SJSA1 (cell line): Measurements from ENCODE around the gene HERC3. TPM values are rescaled to one million over a fixed set of nuclear protein-coding genes. Genes with fewer than 3 reads are reported as not detected.
"Not testable (repeated sequence)": the region's sequence is repeated elsewhere in the genome, so short reads cannot be mapped to it uniquely, and the experiment has no call there.

Experiments used
- DNase-seq, 2 experiments: peaks; one replicate each; pipeline ENCODE4 v3.0.0-alpha.2; 2015 to 2020; ENCODE audit warnings: low spot score in 2 of 2, low read depth in 1 of 2
- H3K27ac ChIP-seq: fragments of 250-450 bp; sonication (Bioruptor Pico); 2 replicates; pipeline ENCODE4 v1.5.1; 2020; ENCODE audit warnings: mild to moderate bottlenecking, moderate library complexity
- H3K27me3 ChIP-seq: fragments of 250-450 bp; sonication (Bioruptor Pico); replicated peaks from 2 replicates; pipeline ENCODE4 v1.5.1; 2020; ENCODE audit warnings: mild to moderate bottlenecking, moderate library complexity
- H3K36me3 ChIP-seq: fragments of 250-450 bp; sonication (Bioruptor Pico); 2 replicates; pipeline ENCODE4 v1.5.1; 2020; ENCODE audit warnings: mild to moderate bottlenecking
- H3K4me1 ChIP-seq: fragments of 250-450 bp; sonication (Bioruptor Pico); replicated peaks from 2 replicates; pipeline ENCODE4 v1.6.1; 2021; ENCODE audit warnings: mild to moderate bottlenecking
- H3K4me3 ChIP-seq: fragments of 250-450 bp; sonication (Bioruptor Pico); 2 replicates; pipeline ENCODE4 v1.5.1; 2020; ENCODE audit warnings: mild to moderate bottlenecking
- H3K9me3 ChIP-seq: fragments of 250-450 bp; sonication (Bioruptor Pico); replicated peaks from 2 replicates; pipeline ENCODE4 v1.5.1; 2020; ENCODE audit warnings: mild to moderate bottlenecking
- total RNA-seq: library from RNA; depleted of rRNA; stranded (reverse); fragments of >200 nt; shearing (Covaris generic); gene quantifications from 2 replicates; pipeline ENCODE4 v1.2.3, GENCODE V29; 2014

The HERC3 gene
- total RNA-seq, 1 experiment from 2014 or later: 10.2 TPM

DNA sequence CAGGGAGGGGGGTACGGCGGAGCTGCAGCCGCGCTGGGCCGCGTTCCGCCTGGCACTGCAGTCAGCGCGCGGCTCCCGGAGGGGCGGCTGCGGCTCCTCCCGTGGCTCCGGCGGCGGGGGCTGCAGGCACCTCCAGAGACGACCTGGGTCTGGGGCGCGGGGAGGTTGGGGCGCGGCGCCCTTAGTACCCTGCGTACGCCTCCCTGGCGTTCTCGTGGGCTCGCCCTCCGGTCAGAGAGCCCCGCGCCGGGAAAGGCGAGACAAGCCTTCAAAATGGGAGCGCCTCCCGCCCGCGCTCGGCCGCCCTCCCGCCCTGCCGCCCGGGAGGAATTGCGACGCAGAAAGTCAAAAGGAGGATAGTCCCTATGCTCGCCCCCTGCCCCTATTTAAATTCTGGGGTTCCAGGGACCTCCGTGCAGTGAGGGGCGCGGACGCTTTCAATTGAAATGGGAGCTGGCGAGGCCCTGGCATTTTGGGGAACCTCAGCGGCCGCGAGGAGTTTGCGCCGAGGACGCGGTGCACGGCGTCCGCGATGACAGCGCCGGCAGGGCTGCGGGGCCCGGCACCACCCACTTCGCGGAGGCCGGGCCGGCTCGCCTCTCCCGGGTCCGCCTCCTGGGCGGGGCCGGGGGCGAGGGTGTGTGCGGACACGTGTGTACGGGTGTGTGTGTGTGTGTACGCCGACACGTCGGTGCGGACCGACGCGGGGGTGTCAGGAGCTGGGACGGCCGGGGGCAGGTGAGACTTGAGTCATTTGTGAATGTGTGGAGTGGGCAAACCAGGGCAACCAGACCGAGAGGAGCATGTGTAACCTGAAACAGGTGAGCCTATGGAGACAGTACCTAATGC, 544 bp downstream of the HERC3 start:
- H3K4me3 ChIP-seq: peak overlapping the region; percentile 74
- peak overlapping the region; percentile 25; the same call in 1 of the 2 replicates for H3K27ac ChIP-seq
- DNase-seq: peak; percentile 66 to 77
- no peaks in the 10 kb centered on the region for H3K9me3 ChIP-seq
- H3K4me1 ChIP-seq: peaks cover 10% of the 10 kb centered on the region
- no peaks in the 10 kb centered on the region for H3K27me3 ChIP-seq
- no peaks in the 10 kb centered on the region; the same call in 1 of the 2 replicates for H3K36me3 ChIP-seq

DNA sequence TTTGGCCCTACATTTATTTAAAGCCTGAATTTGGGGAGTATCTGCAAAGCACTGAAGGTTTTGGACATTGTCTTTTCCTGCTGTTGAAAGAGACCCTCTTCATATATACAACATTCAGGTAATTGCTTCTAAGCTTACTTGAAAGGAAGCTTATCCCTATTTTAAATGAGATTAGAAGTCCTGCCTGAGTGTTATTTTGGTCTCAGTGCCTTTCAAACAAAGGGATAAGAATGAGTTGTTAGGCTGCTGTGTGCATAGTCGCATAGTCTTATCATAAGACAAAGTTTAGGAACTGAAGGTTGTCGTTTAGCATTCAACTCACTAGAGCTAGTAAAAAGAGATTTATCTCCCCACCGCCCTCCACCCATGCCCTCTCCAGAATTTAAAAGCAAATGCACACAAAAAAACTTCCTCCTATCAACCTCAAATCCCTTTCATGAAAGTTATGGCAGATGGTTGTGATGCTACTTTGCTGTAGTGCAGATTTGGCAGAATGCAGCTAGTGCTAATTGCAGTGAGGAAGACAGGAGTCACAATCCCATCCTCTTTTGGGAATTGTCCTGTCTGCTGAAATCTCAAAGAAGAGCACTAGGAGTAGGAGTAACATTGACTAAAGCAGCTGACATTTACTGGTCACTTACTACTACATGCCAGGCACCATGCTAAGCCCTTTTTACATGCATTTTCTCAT, 5.8 kb downstream of the HERC3 start:
- H3K27ac ChIP-seq: no peak overlapping the region

DNA sequence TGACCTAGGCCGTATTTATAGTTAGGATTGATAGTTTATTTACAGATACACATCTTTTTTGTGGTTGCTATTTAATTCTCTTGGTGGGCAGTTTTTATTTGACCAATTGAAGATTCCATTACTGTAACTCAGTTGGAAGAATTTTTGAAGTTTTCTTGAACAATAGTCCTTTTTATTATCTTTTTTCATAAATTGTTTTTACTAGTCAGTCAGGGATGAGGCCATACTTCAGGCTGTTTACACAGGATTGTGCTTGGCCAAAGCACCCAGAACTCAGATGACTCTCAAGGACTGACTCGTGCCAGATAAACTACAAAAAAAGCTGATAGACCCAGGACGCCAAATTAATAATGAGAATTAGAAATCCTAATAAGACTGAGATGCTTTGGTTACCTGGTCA, 7.0 kb downstream of the HERC3 start:
- Histone ChIP-seq H3K9me3 (no peaks in the 10 kb centered on the region), H3K4me3 (peak overlapping the region; percentile 8; the same call in 1 of the 2 replicates), H3K27me3 (no peaks in the 10 kb centered on the region), H3K36me3 (0 out of 2 replicates have a peak, but pooled peaks cover 5% of the 10 kb centered on the region), H3K4me1 (peaks cover 23% of the 10 kb centered on the region), H3K27ac (peak overlapping the region; percentile 79)
- peak; percentile 51 to 75 for DNase-seq

More for the DNA sequence above, 5.8 kb downstream of the HERC3 start:
- Histone ChIP-seq H3K36me3 (0 out of 2 replicates have a peak, but pooled peaks cover 5% of the 10 kb centered on the region), H3K27me3 (no peaks in the 10 kb centered on the region), H3K9me3 (no peaks in the 10 kb centered on the region), H3K4me3 (no peak overlapping the region), H3K4me1 (peaks cover 26% of the 10 kb centered on the region)
- DNase-seq: no peak

GRCh38 chr4:88599714-88600113, 7.4 kb downstream of the HERC3 start:
- H3K27ac ChIP-seq: peak overlapping the region; percentile 79
- H3K36me3 ChIP-seq: 0 out of 2 replicates have a peak, but pooled peaks cover 5% of the 10 kb centered on the region
- H3K9me3 ChIP-seq: no peaks in the 10 kb centered on the region
- H3K4me3 ChIP-seq: peak overlapping the region; percentile 8
- no peak for DNase-seq
- no peaks in the 10 kb centered on the region for H3K27me3 ChIP-seq
- H3K4me1 ChIP-seq: peaks cover 23% of the 10 kb centered on the region

GRCh38 chr4:88600176-88600838, 8.0 kb downstream of the HERC3 start:
- H3K27ac ChIP-seq: peak overlapping the region; percentile 79
- H3K36me3 ChIP-seq: 0 out of 2 replicates have a peak, but pooled peaks cover 5% of the 10 kb centered on the region
- peak in 1 of 2 experiments; percentile 61 for DNase-seq
- peaks cover 23% of the 10 kb centered on the region for H3K4me1 ChIP-seq
- no peaks in the 10 kb centered on the region for H3K9me3 ChIP-seq
- H3K27me3 ChIP-seq: no peaks in the 10 kb centered on the region
- H3K4me3 ChIP-seq: peak overlapping the region; percentile 8; the same call in 1 of the 2 replicates

GRCh38 chr4:88604978-88605678, 12.8 kb downstream of the HERC3 start:
- Histone ChIP-seq H3K4me3 (no peak overlapping the region), H3K4me1 (peaks cover 6% of the 10 kb centered on the region), H3K36me3 (peaks cover 15% of the 10 kb centered on the region), H3K27me3 (no peaks in the 10 kb centered on the region), H3K27ac (no peak overlapping the region), H3K9me3 (no peaks in the 10 kb centered on the region)
- DNase-seq: no peak

DNA sequence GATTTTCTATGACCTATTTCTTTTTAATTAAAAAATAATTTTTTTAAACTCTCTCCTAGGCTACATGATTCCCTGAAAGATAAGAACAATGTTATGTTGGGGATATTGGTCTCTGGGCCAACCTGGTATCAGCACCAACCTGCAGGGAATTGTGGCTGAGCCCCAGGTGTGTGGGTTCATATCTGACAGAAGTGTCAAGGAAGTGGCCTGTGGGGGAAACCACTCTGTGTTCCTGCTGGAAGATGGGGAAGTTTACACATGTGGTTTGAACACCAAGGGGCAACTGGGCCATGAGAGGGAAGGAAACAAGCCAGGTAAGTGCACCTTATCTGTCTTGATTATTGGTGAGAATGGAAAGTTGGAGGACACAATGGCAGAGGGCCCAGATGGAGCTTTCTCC, 13.5 kb downstream of the HERC3 start:
- no peak overlapping the region for H3K4me3 ChIP-seq
- no peak overlapping the region for H3K27ac ChIP-seq
- H3K9me3 ChIP-seq: no peaks in the 10 kb centered on the region
- no peak for DNase-seq
- H3K4me1 ChIP-seq: peaks cover 2% of the 10 kb centered on the region
- no peaks in the 10 kb centered on the region for H3K27me3 ChIP-seq
- peaks cover 15% of the 10 kb centered on the region for H3K36me3 ChIP-seq

DNA sequence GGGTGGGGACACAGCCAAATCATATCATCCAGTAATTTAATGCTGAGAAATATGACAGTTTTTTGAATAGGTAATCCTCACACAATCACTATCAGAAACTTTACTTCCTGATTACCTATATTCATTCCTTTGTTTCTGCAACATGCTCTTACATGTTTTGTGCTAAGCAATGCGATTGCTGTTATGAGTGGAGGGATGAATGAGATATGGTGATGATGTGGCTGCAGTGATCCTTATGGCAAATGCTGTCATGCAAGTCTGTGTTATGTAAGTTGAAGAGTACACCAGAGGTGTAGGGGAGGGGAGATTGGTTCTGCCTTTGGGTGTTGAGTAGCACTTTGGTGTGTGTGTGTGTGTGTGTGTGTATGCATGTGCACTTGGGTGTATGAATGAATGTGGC, 14.6 kb downstream of the HERC3 start:
- Histone ChIP-seq H3K36me3 (peaks cover 15% of the 10 kb centered on the region), H3K27ac (no peak overlapping the region), H3K27me3 (no peaks in the 10 kb centered on the region), H3K4me1 (peaks cover 10% of the 10 kb centered on the region), H3K9me3 (no peaks in the 10 kb centered on the region), H3K4me3 (no peak overlapping the region)
- DNase-seq: no peak

- H3K27me3 ChIP-seq: no peaks in the 10 kb centered on the region
- H3K9me3 ChIP-seq: no peaks in the 10 kb centered on the region
- H3K36me3 ChIP-seq: peaks cover 15% of the 10 kb centered on the region
- no peak overlapping the region for H3K4me3 ChIP-seq
- H3K4me1 ChIP-seq: peaks cover 30% of the 10 kb centered on the region
- DNase-seq: no peak
- no peak overlapping the region for H3K27ac ChIP-seq
These were observed 17.1 kb downstream of the HERC3 start for GRCh38 chr4:88609387-88609786.

DNA sequence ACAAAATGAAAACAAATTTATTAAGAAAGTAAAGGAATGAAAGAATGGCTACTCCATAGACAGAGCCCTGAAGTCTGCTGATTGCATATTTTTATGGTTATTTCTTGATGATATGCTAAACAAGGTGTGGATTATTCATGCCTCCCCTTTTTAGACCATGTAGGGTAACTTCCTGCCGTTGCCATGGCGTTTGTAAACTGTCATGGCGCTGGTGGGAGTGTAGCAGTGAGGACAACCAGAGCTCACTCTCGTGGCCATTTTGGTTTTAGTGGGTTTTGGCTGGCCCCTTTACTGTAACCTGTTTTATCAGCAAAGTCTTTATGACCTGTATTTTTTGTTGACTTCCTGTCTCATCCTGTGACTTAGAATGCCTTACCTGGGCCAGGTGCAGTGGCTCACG, 17.5 kb downstream of the HERC3 start:
- Histone ChIP-seq H3K4me1 (peaks cover 30% of the 10 kb centered on the region), H3K36me3 (peaks cover 15% of the 10 kb centered on the region)
- not testable (repeated sequence) for H3K27ac ChIP-seq

GRCh38 chr4:88610771-88611170, 18.5 kb downstream of the HERC3 start:
- peaks cover 30% of the 10 kb centered on the region for H3K4me1 ChIP-seq
- no peak overlapping the region for H3K27ac ChIP-seq
- no peak overlapping the region for H3K4me3 ChIP-seq
- H3K27me3 ChIP-seq: no peaks in the 10 kb centered on the region
- H3K36me3 ChIP-seq: peaks cover 15% of the 10 kb centered on the region
- no peak for DNase-seq
- no peaks in the 10 kb centered on the region for H3K9me3 ChIP-seq

More for the DNA sequence above, 17.5 kb downstream of the HERC3 start:
- DNase-seq, H3K9me3 ChIP-seq, H3K4me3 ChIP-seq, H3K27me3 ChIP-seq: not testable (repeated sequence)

GRCh38 chr4:88613417-88613875, 21.2 kb downstream of the HERC3 start:
- no peak for DNase-seq
- peaks cover 7% of the 10 kb centered on the region; the same call in 1 of the 2 replicates for H3K36me3 ChIP-seq
- H3K4me3 ChIP-seq: no peak overlapping the region
- peaks cover 36% of the 10 kb centered on the region for H3K4me1 ChIP-seq
- no peaks in the 10 kb centered on the region for H3K9me3 ChIP-seq
- peak overlapping the region; percentile 80 for H3K27ac ChIP-seq
- no peaks in the 10 kb centered on the region for H3K27me3 ChIP-seq

DNA sequence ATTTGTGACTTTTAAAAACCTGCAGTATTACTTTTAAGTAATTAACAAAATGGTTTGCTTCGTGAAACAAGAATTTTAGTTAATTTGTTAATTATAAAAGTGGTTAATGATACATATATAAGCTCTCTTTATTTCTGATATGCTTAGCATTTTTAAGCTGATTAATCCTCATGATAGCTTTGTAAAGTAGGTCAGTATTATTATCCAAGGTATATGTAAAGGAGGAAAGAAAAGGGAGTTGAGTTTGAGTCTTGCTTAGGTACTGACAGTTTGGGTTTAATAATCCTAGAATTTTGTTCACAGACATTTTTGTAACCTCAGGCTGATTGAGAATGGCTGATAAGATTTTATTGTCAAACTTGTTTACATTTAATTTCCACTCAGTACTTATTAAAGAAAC, 21.8 kb downstream of the HERC3 start:
- Histone ChIP-seq H3K27ac (no peak overlapping the region), H3K4me3 (no peak overlapping the region), H3K9me3 (no peaks in the 10 kb centered on the region), H3K36me3 (peaks cover 3% of the 10 kb centered on the region; the same call in 1 of the 2 replicates), H3K4me1 (peaks cover 36% of the 10 kb centered on the region), H3K27me3 (no peaks in the 10 kb centered on the region)
- DNase-seq: no peak
